H1 (cell line): ENCODE data around the gene C16orf87. TPM values are rescaled to one million over a fixed set of nuclear protein-coding genes. Genes with fewer than 3 reads are reported as not detected.

Experiments
- CTCF ChIA-PET: fragments of 300-600 bp; sonication (Branson Sonifier 250); formaldehyde crosslinking; loops from one replicate; lab custom pipeline; 2021; ENCODE audit not compliant: partially characterized antibody; lab: Charles Lee
- POLR2A ChIA-PET: fragments of 300-600 bp; sonication (Branson Sonifier 250); formaldehyde crosslinking; loops from one replicate; lab custom pipeline; 2021; ENCODE audit warnings: inconsistent platforms; ENCODE audit not compliant: partially characterized antibody; lab: Charles Lee
- DNase-seq, 2 experiments: peaks; one replicate each; pipeline versions ENCODE4 v3.0.0 to v3.0.0-alpha.2; 2010 to 2022; ENCODE audit warnings: low spot score in 2 of 2, low read depth in 1 of 2, mixed read lengths in 1 of 2
- FAIRE-seq: peaks from 2 replicates; lab custom pipeline; 2011; peaks lifted over from hg19 to GRCh38; lab: Jason Lieb, UNC
- H2AFZ ChIP-seq: 2 replicates; pipeline ENCODE4 v1.8.1; 2012; ENCODE audit warnings: low read length, inconsistent platforms
- H2AK5ac ChIP-seq: 2 replicates; pipeline ENCODE4 v1.6.1; 2013; ENCODE audit warnings: low read depth, low read length
- H2BK120ac ChIP-seq: replicated peaks from 2 replicates; pipeline ENCODE3; 2013; ENCODE audit warnings: low read depth, low read length, inconsistent platforms
- H2BK12ac ChIP-seq: 2 replicates; pipeline ENCODE4 v1.6.1; 2013; ENCODE audit warnings: low read depth, low read length
- H2BK15ac ChIP-seq: 2 replicates; pipeline ENCODE4 v1.6.1; 2013; ENCODE audit warnings: low read length
- H2BK20ac ChIP-seq: 2 replicates; pipeline ENCODE4 v1.6.1; 2013; ENCODE audit warnings: low read length
- H2BK5ac ChIP-seq: 2 replicates; pipeline ENCODE4 v1.6.1; 2013; ENCODE audit warnings: low read depth, low read length
- H3K14ac ChIP-seq: 2 replicates; pipeline ENCODE4 v1.6.1; 2013; ENCODE audit warnings: inconsistent platforms; ENCODE audit not compliant: insufficient read length
- H3K18ac ChIP-seq: 2 replicates; pipeline ENCODE4 v1.6.1; 2013; ENCODE audit warnings: low read length; ENCODE audit errors: extremely low read depth
- H3K23ac ChIP-seq: 2 replicates; pipeline ENCODE4 v1.6.1; 2013; ENCODE audit warnings: inconsistent platforms; ENCODE audit not compliant: insufficient read length
- H3K23me2 ChIP-seq: 2 replicates; pipeline ENCODE4 v1.6.1; 2013; ENCODE audit warnings: low read depth, low read length
- H3K27ac ChIP-seq: 2 replicates; pipeline ENCODE4 v1.6.1; 2011; ENCODE audit warnings: low read depth, low read length, inconsistent platforms
- H3K27me3 ChIP-seq, 4 experiments: replicated peaks in 1 of 4; 1 replicate in 1 of 4; 2 replicates in 3 of 4; pipeline versions ENCODE4 v1.6.1 to v1.8.1; 2011 to 2013; ENCODE audit warnings: low read length in 3 of 4, mild to moderate bottlenecking in 3 of 4, inconsistent platforms in 2 of 4, mixed read lengths in 2 of 4, moderate library complexity in 1 of 4; ENCODE audit not compliant: control insufficient read depth in 3 of 4, insufficient read depth in 3 of 4; ENCODE audit errors: extremely low read depth in 1 of 4
- H3K36me3 ChIP-seq, 4 experiments: 2 replicates each; pipeline versions ENCODE4 v1.6.1 to v1.8.1; 2011 to 2013; ENCODE audit warnings: mild to moderate bottlenecking in 4 of 4, low read length in 3 of 4, moderate library complexity in 2 of 4, control low read depth in 1 of 4, inconsistent platforms in 1 of 4; ENCODE audit not compliant: insufficient read depth in 4 of 4, control insufficient read depth in 2 of 4
- H3K4ac ChIP-seq: replicated peaks from 2 replicates; pipeline ENCODE3; 2013; ENCODE audit warnings: low read length, low read depth, mixed read lengths, inconsistent platforms; ENCODE audit not compliant: insufficient read length
- H3K4me1 ChIP-seq, 4 experiments: replicated peaks in 1 of 4; 1 replicate in 1 of 4; 2 replicates in 3 of 4; pipeline versions ENCODE4 v1.6.1 to v1.8.1; 2011 to 2013; ENCODE audit warnings: low read length in 3 of 4, inconsistent platforms in 2 of 4, mixed read lengths in 1 of 4; ENCODE audit not compliant: insufficient read depth in 4 of 4, control insufficient read depth in 3 of 4
- H3K4me2 ChIP-seq, 2 experiments: 2 replicates each; pipeline versions ENCODE4 v1.6.1 to v1.8.1; 2011 to 2013; ENCODE audit warnings: low read depth in 2 of 2, low read length in 2 of 2, control low read depth in 1 of 2, inconsistent platforms in 1 of 2, mild to moderate bottlenecking in 1 of 2; ENCODE audit not compliant: insufficient read depth in 1 of 2
- H3K4me3 ChIP-seq, 4 experiments: fragments of 200-600, 300-600 bp in 1 of 4; sonication (generic), shearing (Covaris generic), sonication (Bioruptor Twin) in 1 of 4; 2 replicates each; pipeline versions ENCODE4 v1.5.1 to v1.8.1; 2011 to 2016; ENCODE audit warnings: low read length in 4 of 4, low read depth in 3 of 4, control low read depth in 2 of 4, inconsistent platforms in 2 of 4, mild to moderate bottlenecking in 2 of 4, mixed read lengths in 1 of 4, moderate library complexity in 1 of 4; ENCODE audit not compliant: insufficient read depth in 2 of 4; ENCODE audit errors: extremely low read depth in 1 of 4
- H3K56ac ChIP-seq: replicated peaks from 2 replicates; pipeline ENCODE3; 2013; ENCODE audit warnings: low read depth, mild to moderate bottlenecking, mixed read lengths, low read length, inconsistent platforms; ENCODE audit not compliant: insufficient read length
- H3K79me1 ChIP-seq: 2 replicates; pipeline ENCODE4 v1.6.1; 2013; ENCODE audit warnings: low read depth, low read length, control low read depth
- H3K79me2 ChIP-seq, 2 experiments: 2 replicates each; pipeline versions ENCODE4 v1.6.1 to v1.8.1; 2012 to 2013; ENCODE audit warnings: low read length in 2 of 2, mild to moderate bottlenecking in 2 of 2, inconsistent platforms in 1 of 2; ENCODE audit not compliant: insufficient read depth in 2 of 2, control insufficient read depth in 1 of 2
- H3K9ac ChIP-seq, 4 experiments: replicated peaks in 1 of 4; 1 replicate in 1 of 4; 2 replicates in 3 of 4; pipeline versions ENCODE4 v1.6.1 to v1.8.1; 2011 to 2013; ENCODE audit warnings: low read depth in 3 of 4, low read length in 3 of 4, control low read depth in 2 of 4, mild to moderate bottlenecking in 2 of 4, moderate library complexity in 2 of 4, inconsistent platforms in 1 of 4; ENCODE audit errors: extremely low read depth in 1 of 4
- H3K9me3 ChIP-seq, 2 experiments: 2 replicates each; pipeline versions ENCODE4 v1.6.1 to v1.8.1; 2012 to 2013; ENCODE audit warnings: mild to moderate bottlenecking in 2 of 2, moderate library complexity in 2 of 2, control low read depth in 1 of 2, inconsistent platforms in 1 of 2, low read depth in 1 of 2, low read length in 1 of 2, mixed read lengths in 1 of 2; ENCODE audit not compliant: insufficient read depth in 2 of 2
- H4K20me1 ChIP-seq, 2 experiments: replicated peaks in 1 of 2; 2 replicates each; pipeline versions ENCODE3 to v1.8.1; 2011 to 2013; ENCODE audit warnings: inconsistent platforms in 2 of 2, low read length in 2 of 2, mild to moderate bottlenecking in 1 of 2; ENCODE audit not compliant: insufficient read depth in 2 of 2, control insufficient read depth in 1 of 2
- H4K5ac ChIP-seq: 2 replicates; pipeline ENCODE4 v1.6.1; 2013; ENCODE audit warnings: low read length, low read depth, mixed read lengths, inconsistent platforms; ENCODE audit not compliant: insufficient read length
- H4K8ac ChIP-seq: 2 replicates; pipeline ENCODE4 v1.8.0; 2013; ENCODE audit warnings: mild to moderate bottlenecking, moderate library complexity, low read length, inconsistent platforms; ENCODE audit not compliant: insufficient read depth; ENCODE audit errors: extremely low read depth
- H4K91ac ChIP-seq: replicated peaks from 2 replicates; pipeline ENCODE3; 2013; ENCODE audit warnings: low read length, mixed read lengths, inconsistent platforms; ENCODE audit not compliant: insufficient read length
- CTCF ChIP-seq, 3 experiments: IDR thresholded peaks; 1 replicate in 2 of 3; 2 replicates in 1 of 3; pipeline versions ENCODE4 v1.5.1 to v1.6.1; 2011; ENCODE audit warnings: low read length in 3 of 3, mild to moderate bottlenecking in 3 of 3, inconsistent platforms in 2 of 3, low read depth in 1 of 3, moderate library complexity in 1 of 3; ENCODE audit not compliant: insufficient read depth in 1 of 3; ENCODE audit errors: control extremely low read depth in 1 of 3
- GABPA ChIP-seq: IDR thresholded peaks from 2 replicates; pipeline ENCODE4 v1.6.1; 2011; ENCODE audit warnings: mild to moderate bottlenecking, low read length, moderate library complexity, borderline replicate concordance; ENCODE audit not compliant: insufficient read depth
- RNF2 ChIP-seq: fragments of 200-900, 300-1000 bp; sonication (generic); IDR thresholded peaks from 2 replicates; pipeline ENCODE4 v1.7.1; 2016; ENCODE audit warnings: borderline replicate concordance, low read depth, mild to moderate bottlenecking, antibody characterized with exemption, low read length; ENCODE audit not compliant: poor library complexity, severe bottlenecking; ENCODE audit errors: missing control alignments
- RXRA ChIP-seq: IDR thresholded peaks from 2 replicates; pipeline ENCODE4 v1.6.1; 2011; ENCODE audit warnings: low read depth, mild to moderate bottlenecking, low read length, moderate library complexity; ENCODE audit not compliant: insufficient read depth
- SIN3A ChIP-seq, 2 experiments: IDR thresholded peaks in 1 of 2; conservative IDR thresholded peaks in 1 of 2; 2 replicates each; pipeline ENCODE4 v1.6.1; 2011 to 2012; ENCODE audit warnings: low read length in 2 of 2, improper control_type of control experiment in 1 of 2, low read depth in 1 of 2, mild to moderate bottlenecking in 1 of 2
- TAF7 ChIP-seq: optimal IDR thresholded peaks from 2 replicates; pipeline ENCODE3; 2011; ENCODE audit warnings: low read depth, mild to moderate bottlenecking, inconsistent platforms, low read length, moderate library complexity, borderline replicate concordance
- WGBS, 2 experiments: shearing (Covaris generic) in 1 of 2; methylation state at CpG; one replicate each; pipeline versions ENCODE4 v1.1.6 to v1.1.7; 2013 to 2015; ENCODE audit warnings: low lambda C conversion rate in 2 of 2, mixed read lengths in 2 of 2, inconsistent platforms in 1 of 2, low coverage in 1 of 2, missing lambda C conversion rate in 1 of 2; ENCODE audit not compliant: insufficient replicate concordance in 2 of 2, insufficient coverage in 1 of 2, insufficient read length in 1 of 2; ENCODE audit errors: extremely low coverage in 1 of 2, missing lambda C conversion rate in 1 of 2; 5-methylcytosine and 5-hydroxymethylcytosine counted together
- polyA plus RNA-seq, 7 experiments: library from polyadenylated mRNA; depleted of rRNA in 3 of 7; stranded (reverse) in 5 of 7; unstranded in 2 of 7; fragments of >200 nt in 5 of 7; fragments of 200-250 nt in 2 of 7; gene quantifications; 1 replicate in 5 of 7; 2 replicates in 1 of 7; 4 replicates in 1 of 7; pipeline versions ENCODE4 v1.2.1 to v1.2.3, GENCODE V29; 2011 to 2013; ENCODE audit warnings: missing spikeins in 2 of 7, mixed read lengths in 2 of 7
- total RNA-seq: library from RNA; stranded (reverse); fragmentation: NEBNext Ultra II Directional; extraction: Animal tissue kit (Norgen Biotek cat#: 25700); gene quantifications from 2 replicates; pipeline ENCODE4 v1.2.1, GENCODE V29; 2021

The C16orf87 gene
- total and polyA plus RNA-seq, 2 of the 8 experiments (the other 6 are each of a cell fraction or from before 2014, with no cell fraction given), result 4.8 to 21.8 TPM

DNA sequence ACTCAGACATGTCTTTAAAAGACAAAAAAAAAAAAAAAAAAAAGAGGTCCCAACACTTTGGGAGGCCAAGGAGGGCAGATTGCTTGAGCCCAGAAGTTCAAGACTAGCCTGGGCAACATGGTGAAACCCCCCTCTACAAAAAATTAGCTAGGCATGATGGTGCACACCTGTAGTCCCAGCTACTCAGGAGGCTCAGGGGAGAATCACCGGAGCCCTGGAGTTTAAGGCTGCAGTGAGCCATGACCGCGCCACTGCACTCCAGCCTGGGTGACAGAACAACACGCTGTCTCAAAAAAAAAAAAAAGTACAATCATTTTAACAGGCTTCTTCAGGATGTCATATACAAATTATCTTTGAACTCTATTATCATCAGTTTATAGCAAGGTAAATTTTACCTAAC is 22.0 kb downstream of the C16orf87 start:
- H4K5ac ChIP-seq, result no peak overlapping the region
- POLR2A ChIA-PET, result no interaction called here
- no peak overlapping the region for H3K4me3 ChIP-seq
- H2BK5ac ChIP-seq, result no peak overlapping the region
- H3K18ac ChIP-seq, result no peak overlapping the region
- no peak overlapping the region for H2BK15ac ChIP-seq
- DNase-seq, result no peak
- no peaks in the 10 kb centered on the region for H3K23me2 ChIP-seq
- WGBS, 2 experiments, result 96% methylated on average over 4 of the region's 4 CpGs; no CpG with 5 or more reads in 1 of the 2 experiments
- no peak overlapping the region for H2AFZ ChIP-seq
- no peaks in the 10 kb centered on the region for H3K27me3 ChIP-seq
- CTCF ChIA-PET, result interaction anchor here (0.6 to 1.0 kb wide), 2 partner anchors 135 to 524 kb away, joined by 3 read pairs; no protein-coding TSS in a partner anchor
- H3K4me2 ChIP-seq, result no peak overlapping the region
- H3K23ac ChIP-seq, result no peak overlapping the region
- H3K79me2 ChIP-seq, result peaks cover 0 to 45% of the 10 kb centered on the region in 2 experiments; a peak in 2 of 4 replicates
- H2BK20ac ChIP-seq, result no peak overlapping the region
- no peaks in the 10 kb centered on the region for H4K20me1 ChIP-seq
- no peaks in the 10 kb centered on the region for H3K4me1 ChIP-seq
- H3K9ac ChIP-seq, result no peak overlapping the region
- H3K36me3 ChIP-seq, result no peaks in the 10 kb centered on the region; a peak in 1 of 8 replicates
- H3K14ac ChIP-seq, result no peak overlapping the region
- no peak overlapping the region for H2BK120ac ChIP-seq
- no peak overlapping the region for H2BK12ac ChIP-seq
- H3K27ac ChIP-seq, result no peak overlapping the region
- no peak overlapping the region for H3K56ac ChIP-seq
- H3K79me1 ChIP-seq, result no peaks in the 10 kb centered on the region; the same call in 1 of the 2 replicates
- H3K4ac ChIP-seq, result no peak overlapping the region
- H4K91ac ChIP-seq, result no peak overlapping the region
- H4K8ac ChIP-seq, result no peak overlapping the region
- H2AK5ac ChIP-seq, result no peak overlapping the region
- H3K9me3 ChIP-seq, result no peaks in the 10 kb centered on the region
- no peak for FAIRE-seq
- TF ChIP-seq RNF2, result no peak
- TF ChIP-seq SIN3A (conservative IDR thresholded peaks at IDR 0.05 in 1 of 2, IDR thresholded peaks at IDR 0.05 in 1 of 2; ENCODE audit: low read depth in 1 of 2, low read length in 2 of 2), result no peak
- TF ChIP-seq GABPA, result no peak
- TF ChIP-seq RXRA, result no peak
- TF ChIP-seq CTCF (IDR thresholded peaks at IDR 0.05; ENCODE audit: control extremely low read depth in 1 of 3, insufficient read depth in 1 of 3, low read depth in 1 of 3, low read length in 3 of 3), result no peak
- TF ChIP-seq TAF7, result no peak
